ENCODE measurements around the gene C14orf180.
"Not testable (repeated sequence)": the region's sequence is repeated elsewhere in the genome, so short reads cannot be mapped to it uniquely, and the experiment has no call there.

The C14orf180 gene

GRCh38 chr14:104577426-104577825, 2.1 kb upstream of the C14orf180 start:
- no peak for DNase-seq (ENCODE audit: low read depth in 1 of 2, low spot score in 1 of 2)

- DNase-seq (ENCODE audit: low read depth in 1 of 2, low spot score in 1 of 2): no peak
These were observed 1.7 kb upstream of the C14orf180 start for GRCh38 chr14:104577847-104578301.

- DNase-seq (ENCODE audit: low read depth in 1 of 2, low spot score in 1 of 2): no peak
These were observed 1.2 kb upstream of the C14orf180 start for GRCh38 chr14:104578321-104578720.

GRCh38 chr14:104579939-104580338, 375 bp downstream of the C14orf180 start:
- not testable (repeated sequence) for DNase-seq (ENCODE audit: low read depth in 1 of 2, low spot score in 1 of 2)

- no peak for DNase-seq (ENCODE audit: low read depth in 1 of 2, low spot score in 1 of 2)
These were observed 1.4 kb downstream of the C14orf180 start for GRCh38 chr14:104580961-104581360.

- no peak for DNase-seq (ENCODE audit: low read depth in 1 of 2, low spot score in 1 of 2)
These were observed 2.0 kb downstream of the C14orf180 start for GRCh38 chr14:104581521-104581920.

- no peak for DNase-seq (ENCODE audit: low read depth in 1 of 2, low spot score in 1 of 2)
These were observed 2.4 kb downstream of the C14orf180 start for GRCh38 chr14:104582005-104582404.

- DNase-seq (ENCODE audit: low read depth in 1 of 2, low spot score in 1 of 2): no peak
These were observed 3.1 kb downstream of the C14orf180 start for GRCh38 chr14:104582662-104583061.

- no peak for DNase-seq (ENCODE audit: low read depth in 1 of 2, low spot score in 1 of 2)
These were observed 4.1 kb downstream of the C14orf180 start for GRCh38 chr14:104583424-104584306.

GRCh38 chr14:104584557-104584956, 5.0 kb downstream of the C14orf180 start:
- DNase-seq (ENCODE audit: low read depth in 1 of 2, low spot score in 1 of 2): no peak

- no peak for DNase-seq (ENCODE audit: low read depth in 1 of 2, low spot score in 1 of 2)
These were observed 6.6 kb downstream of the C14orf180 start for GRCh38 chr14:104585966-104586697.

- DNase-seq (ENCODE audit: low read depth in 1 of 2, low spot score in 1 of 2): no peak
These were observed 7.5 kb downstream of the C14orf180 start for GRCh38 chr14:104586832-104587620.

GRCh38 chr14:104587641-104588040, 8.1 kb downstream of the C14orf180 start:
- no peak for DNase-seq (ENCODE audit: low read depth in 1 of 2, low spot score in 1 of 2)

GRCh38 chr14:104588066-104588857, 8.7 kb downstream of the C14orf180 start:
- no peak for DNase-seq (ENCODE audit: low read depth in 1 of 2, low spot score in 1 of 2)

- DNase-seq (ENCODE audit: low read depth in 1 of 2, low spot score in 1 of 2): no peak
These were observed 10.0 kb downstream of the C14orf180 start for GRCh38 chr14:104589338-104590195.

GRCh38 chr14:104590240-104590965, 10.8 kb downstream of the C14orf180 start:
- no peak for DNase-seq (ENCODE audit: low read depth in 1 of 2, low spot score in 1 of 2)

- no peak for DNase-seq (ENCODE audit: low read depth in 1 of 2, low spot score in 1 of 2)
These were observed 11.5 kb downstream of the C14orf180 start for GRCh38 chr14:104591031-104591430.

GRCh38 chr14:104591506-104592291, 12.1 kb downstream of the C14orf180 start:
- no peak for DNase-seq (ENCODE audit: low read depth in 1 of 2, low spot score in 1 of 2)

Data from activated CD4-positive, alpha-beta T cell treated with anti-CD3 and anti-CD28 coated beads, Interleukin-2, amount 50 U/mL, for 24 hours (primary cell).